Erythroblast (primary cell): ENCODE measurements around the gene OR51B6.
A peak's percentile ranks its signal among the peaks of the same experiment; 100 is the strongest.
"Not testable (repeated sequence)": the region's sequence is repeated elsewhere in the genome, so short reads cannot be mapped to it uniquely, and the experiment has no call there.

Experiments used
- DNase-seq, 2 experiments: peaks; one replicate each; lab custom pipeline; 2025; lab: John Stamatoyannopoulos, UW
- GATA1 ChIP-seq: IDR thresholded peaks from 2 replicates; pipeline ENCODE4 v1.6.1; 2011; ENCODE audit warnings: low read depth, mild to moderate bottlenecking, control low read depth, low read length, moderate library complexity
- POLR2A ChIP-seq: IDR thresholded peaks from 2 replicates; pipeline ENCODE4 v1.6.1; 2011; ENCODE audit warnings: mild to moderate bottlenecking, low read length

The OR51B6 gene

GRCh38 chr11:5343474-5344335 is 7.6 kb upstream of the OR51B6 start, which contains the start of gene OR51B5:
OR51B5 (minus strand) TSS chr11:5343524; CDS start chr11:5343524, 0 bp downstream.
- TF ChIP-seq GATA1 (no peak), POLR2A (no peak)
- no peak for DNase-seq

- TF ChIP-seq POLR2A (no peak), GATA1 (no peak)
- DNase-seq = no peak
These were observed 5.5 kb upstream of the OR51B6 start for GRCh38 chr11:5345831-5346230.

- TF ChIP-seq GATA1 (no peak), POLR2A (no peak)
These were observed 2.6 kb upstream of the OR51B6 start for GRCh38 chr11:5348551-5349194.

GRCh38 chr11:5349550-5349949 is 1.8 kb upstream of the OR51B6 start:
- TF ChIP-seq GATA1 (no peak), POLR2A (no peak)
- DNase-seq = no peak

More at GRCh38 chr11:5348551-5349194, 2.6 kb upstream of the OR51B6 start:
- peak; percentile 73 to 82 for DNase-seq

- not testable (repeated sequence) for DNase-seq
These were observed 4.7 kb downstream of the OR51B6 start for GRCh38 chr11:5356031-5356430.

- TF ChIP-seq GATA1 = no peak
- TF ChIP-seq POLR2A = no peak
- DNase-seq = no peak
These were observed 10.8 kb downstream of the OR51B6 start for GRCh38 chr11:5362017-5362625.

- no peak for DNase-seq
- TF ChIP-seq GATA1 (no peak), POLR2A (no peak)
These were observed 12.4 kb downstream of the OR51B6 start for GRCh38 chr11:5363679-5364078.

GRCh38 chr11:5364214-5364613 is 12.9 kb downstream of the OR51B6 start:
- DNase-seq = no peak
- no peak for TF ChIP-seq POLR2A

- not testable (repeated sequence) for DNase-seq
These were observed 15.1 kb downstream of the OR51B6 start for GRCh38 chr11:5366365-5366764.

GRCh38 chr11:5366856-5367255 is 15.5 kb downstream of the OR51B6 start:
- TF ChIP-seq POLR2A = no peak
- no peak for TF ChIP-seq GATA1
- DNase-seq = no peak

GRCh38 chr11:5367448-5368074 is 16.3 kb downstream of the OR51B6 start:
- DNase-seq = no peak
- TF ChIP-seq GATA1 (no peak), POLR2A (no peak)

GRCh38 chr11:5368502-5369043 is 17.3 kb downstream of the OR51B6 start:
- TF ChIP-seq GATA1 = no peak
- no peak for TF ChIP-seq POLR2A
- DNase-seq = no peak

GRCh38 chr11:5369789-5370188 is 18.5 kb downstream of the OR51B6 start:
- DNase-seq = peak; percentile 86 to 91
- TF ChIP-seq GATA1 (no peak), POLR2A (no peak)

GRCh38 chr11:5380740-5381342 is 29.5 kb downstream of the OR51B6 start:
- DNase-seq = peak; percentile 77 to 88
- TF ChIP-seq GATA1 (no peak), POLR2A (no peak)
